AG09309 (cell line): ENCODE data around the gene KCNK6.

Experiments
- DNase-seq: peaks from one replicate; pipeline ENCODE4 v3.0.0-alpha.2; 2010; ENCODE audit warnings: low read depth
- H3K4me3 ChIP-seq: 2 replicates; pipeline ENCODE4 v1.5.1; 2011; ENCODE audit warnings: mild to moderate bottlenecking, low read depth, low read length, moderate library complexity; ENCODE audit not compliant: control insufficient read depth
- CTCF ChIP-seq: IDR thresholded peaks from 2 replicates; pipeline ENCODE4 v1.5.1; 2011; ENCODE audit warnings: mild to moderate bottlenecking, low read depth, low read length, inconsistent platforms; ENCODE audit not compliant: insufficient read depth, control insufficient read depth; ENCODE audit errors: missing control alignments

Gene KCNK6

GRCh38 chr19:38293281-38293680 is 26.4 kb upstream of the KCNK6 start:
- TF ChIP-seq CTCF: no peak
- no peak overlapping the region for H3K4me3 ChIP-seq
- DNase-seq: no peak

- DNase-seq: no peak
- no peak overlapping the region for H3K4me3 ChIP-seq
- no peak for TF ChIP-seq CTCF
Observed at GRCh38 chr19:38294090-38294489, 25.6 kb upstream of the KCNK6 start.

GRCh38 chr19:38298821-38299680 is 20.6 kb upstream of the KCNK6 start:
- no peak overlapping the region for H3K4me3 ChIP-seq
- no peak for DNase-seq
- TF ChIP-seq CTCF: no peak

GRCh38 chr19:38303517-38304351 is 15.9 kb upstream of the KCNK6 start, which contains the start of gene C19orf33:
TSS of gene C19orf33 (plus strand) at chr19:38304251. CDS start at chr19:38304262, 11 bp downstream.
- H3K4me3 ChIP-seq: no peak within 1 kb of the TSS
- no peak for DNase-seq
- no peak for TF ChIP-seq CTCF

- H3K4me3 ChIP-seq: no peak overlapping the region
- DNase-seq: no peak
- TF ChIP-seq CTCF: no peak
Observed at GRCh38 chr19:38304352-38304865, 15.2 kb upstream of the KCNK6 start.

GRCh38 chr19:38304866-38305429 is 14.7 kb upstream of the KCNK6 start:
- no peak overlapping the region for H3K4me3 ChIP-seq
- DNase-seq: no peak
- no peak for TF ChIP-seq CTCF
